HepG2 (cell line): ENCODE measurements around the gene ATP6V0A1. TPM values are rescaled to one million over a fixed set of nuclear protein-coding genes. Genes with fewer than 3 reads are reported as not detected.

Source experiments
- IRF2 ChIP-seq: IDR thresholded peaks from 2 replicates; pipeline ENCODE4 v1.6.1; 2018; ENCODE audit warnings: missing genetic modification reagents, missing compliant biosample characterization
- PITX1 ChIP-seq: sonication (generic); formaldehyde crosslinking; IDR thresholded peaks from 2 replicates; pipeline ENCODE4 v1.5.1; 2020; ENCODE audit warnings: mild to moderate bottlenecking, missing genetic modification reagents
- RNF219 ChIP-seq: sonication (generic); formaldehyde crosslinking; IDR thresholded peaks from 2 replicates; pipeline ENCODE4 v1.5.0; 2020; ENCODE audit warnings: mild to moderate bottlenecking, missing genetic modification reagents
- ZBTB43 ChIP-seq: sonication (generic); formaldehyde crosslinking; conservative IDR thresholded peaks from 2 replicates; pipeline ENCODE4 v1.4.0; 2020; ENCODE audit warnings: missing genetic modification reagents
- ZNF441 ChIP-seq: sonication (generic); formaldehyde crosslinking; IDR thresholded peaks from 2 replicates; pipeline ENCODE4 v1.7.0; 2021; ENCODE audit warnings: missing genetic modification reagents, borderline replicate concordance
- ZNF710 ChIP-seq: sonication (generic); formaldehyde crosslinking; IDR thresholded peaks from 2 replicates; pipeline ENCODE4 v1.5.0; 2020; ENCODE audit warnings: mild to moderate bottlenecking, missing genetic modification reagents, borderline replicate concordance
- polyA plus RNA-seq, 8 experiments: library from polyadenylated mRNA; depleted of rRNA in 3 of 8; stranded (reverse) in 7 of 8; unstranded in 1 of 8; fragments of >200 nt; fragmentation: Illumina TruSeq in 4 of 8; extraction: Trizol in 4 of 8; gene quantifications; 2 replicates each; pipeline versions ENCODE4 v1.2.1 to v1.2.3, GENCODE V29; 2011 to 2016; ENCODE audit warnings: low read depth in 4 of 8, missing spikeins in 1 of 8, mixed read lengths in 1 of 8; ENCODE audit not compliant: insufficient read depth in 1 of 8
- total RNA-seq, 5 experiments: library from RNA; depleted of rRNA; stranded (reverse); fragments of >200 nt; fragmentation: Illumina TruSeq; extraction: Trizol; gene quantifications; 2 replicates each; pipeline ENCODE4 v1.2.3, GENCODE V29; 2016; ENCODE audit warnings: low read depth in 1 of 5

Gene ATP6V0A1
- total and polyA plus RNA-seq, 2 of the 13 experiments (the other 11 are each of a cell fraction or from before 2014, with no cell fraction given), result 27.9 to 54.1 TPM

- TF ChIP-seq ZNF710 (CRISPR knock-in tag), result 0 out of 2 replicates have a peak, but pooled peaks have one; percentile 5
- TF ChIP-seq ZBTB43 (CRISPR knock-in tag), result no peak
- TF ChIP-seq RNF219 (CRISPR knock-in tag), result 0 out of 2 replicates have a peak, but pooled peaks have one; percentile 6
- TF ChIP-seq PITX1 (CRISPR knock-in tag), result no peak
- no peak for TF ChIP-seq ZNF441 (CRISPR knock-in tag)
- TF ChIP-seq IRF2 (CRISPR knock-in tag), result no peak
Observed at GRCh38 chr17:42566215-42566882, 107.7 kb downstream of the ATP6V0A1 start (continued).
